PC-9 (cell line): ENCODE data around the gene TOM1.

Experiments
- EZH2 ChIP-seq: fragments of 200-600 bp; sonication (generic); IDR thresholded peaks from 2 replicates; pipeline ENCODE4 v1.8.0; 2017; ENCODE audit warnings: antibody characterized with exemption, low read depth
- TF ChIP-seq, protein P1 (sequence below): fragments of 200-600 bp; sonication (generic); conservative IDR thresholded peaks from 2 replicates; pipeline ENCODE4 v1.6.1; 2017; ENCODE audit warnings: mixed run types, antibody characterized with exemption, mild to moderate bottlenecking, moderate library complexity

DNA sequence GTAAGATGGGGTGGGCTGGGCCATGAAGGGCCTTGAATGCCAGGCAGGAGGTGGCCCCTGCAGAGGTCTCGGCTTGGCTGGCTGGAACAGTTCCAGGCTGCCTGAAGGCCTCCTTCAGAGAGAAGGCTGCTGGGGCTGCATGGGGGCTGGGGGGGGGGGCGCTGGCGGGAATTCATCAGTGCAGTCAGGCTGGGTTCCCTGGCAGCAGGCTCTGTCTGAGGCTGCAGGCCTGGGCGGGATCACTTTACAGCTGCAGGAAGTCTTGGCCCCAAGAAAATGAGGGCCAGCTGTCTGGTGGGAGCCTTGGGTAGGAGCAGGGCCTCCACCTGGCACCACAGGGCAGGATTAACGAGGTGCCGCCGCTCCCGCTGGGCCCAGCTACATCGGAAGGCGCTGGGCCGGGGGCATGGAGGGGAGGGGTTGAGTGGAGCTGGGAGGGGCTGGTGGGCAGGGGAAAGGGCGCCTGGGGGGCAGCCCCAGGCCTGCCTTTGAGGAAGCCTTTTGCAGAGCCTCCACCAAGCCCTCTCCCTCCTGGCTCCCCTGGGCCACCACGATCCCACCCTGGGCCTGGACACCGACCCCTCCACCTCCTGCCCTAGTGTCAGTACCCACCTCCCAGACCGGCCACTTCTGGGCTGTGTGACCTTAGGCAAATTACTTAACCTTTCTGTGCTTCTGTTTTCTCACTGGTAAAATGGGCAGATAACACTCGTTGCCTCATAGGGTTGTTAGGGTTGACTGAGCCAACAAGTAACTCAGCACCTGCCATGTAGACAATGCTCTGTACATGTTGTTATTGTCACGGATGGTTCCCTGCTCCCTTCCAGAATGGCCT lies 50.2 kb downstream of the TOM1 start:
- TF ChIP-seq, protein P1, sequence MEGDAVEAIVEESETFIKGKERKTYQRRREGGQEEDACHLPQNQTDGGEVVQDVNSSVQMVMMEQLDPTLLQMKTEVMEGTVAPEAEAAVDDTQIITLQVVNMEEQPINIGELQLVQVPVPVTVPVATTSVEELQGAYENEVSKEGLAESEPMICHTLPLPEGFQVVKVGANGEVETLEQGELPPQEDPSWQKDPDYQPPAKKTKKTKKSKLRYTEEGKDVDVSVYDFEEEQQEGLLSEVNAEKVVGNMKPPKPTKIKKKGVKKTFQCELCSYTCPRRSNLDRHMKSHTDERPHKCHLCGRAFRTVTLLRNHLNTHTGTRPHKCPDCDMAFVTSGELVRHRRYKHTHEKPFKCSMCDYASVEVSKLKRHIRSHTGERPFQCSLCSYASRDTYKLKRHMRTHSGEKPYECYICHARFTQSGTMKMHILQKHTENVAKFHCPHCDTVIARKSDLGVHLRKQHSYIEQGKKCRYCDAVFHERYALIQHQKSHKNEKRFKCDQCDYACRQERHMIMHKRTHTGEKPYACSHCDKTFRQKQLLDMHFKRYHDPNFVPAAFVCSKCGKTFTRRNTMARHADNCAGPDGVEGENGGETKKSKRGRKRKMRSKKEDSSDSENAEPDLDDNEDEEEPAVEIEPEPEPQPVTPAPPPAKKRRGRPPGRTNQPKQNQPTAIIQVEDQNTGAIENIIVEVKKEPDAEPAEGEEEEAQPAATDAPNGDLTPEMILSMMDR: no peak
- TF ChIP-seq EZH2: no peak
